Spleen (tissue), 11 donors: Measurements from ENCODE around the gene CCNA2. TPM values are rescaled to one million over a fixed set of nuclear protein-coding genes. Genes with fewer than 3 reads are reported as not detected.

Source experiments
- DNase-seq: peaks from one replicate; pipeline ENCODE4 v3.0.0-alpha.2; 2020
- H3K27ac ChIP-seq, 8 donors: fragments of 200-600 bp; sonication (generic) in 7 of 8; 1 replicate in 4 of 8; 2 replicates in 4 of 8; pipeline versions ENCODE4 v1.5.0 to v1.8.0; 2016 to 2021; ENCODE audit warnings: inconsistent platforms in 4 of 8, mild to moderate bottlenecking in 4 of 8, moderate library complexity in 1 of 8
- H3K27me3 ChIP-seq, 7 donors: fragments of 200-600 bp; sonication (generic) in 6 of 7; replicated peaks in 1 of 7; 1 replicate in 4 of 7; 2 replicates in 3 of 7; pipeline versions ENCODE4 v1.5.0 to v1.8.0; 2016 to 2021; ENCODE audit warnings: inconsistent platforms in 3 of 7, mild to moderate bottlenecking in 1 of 7
- H3K36me3 ChIP-seq, 6 donors: fragments of 200-600 bp; sonication (generic) in 5 of 6; 1 replicate in 4 of 6; 2 replicates in 2 of 6; pipeline versions ENCODE4 v1.5.0 to v1.8.0; 2016 to 2021; ENCODE audit warnings: inconsistent platforms in 2 of 6
- H3K4me1 ChIP-seq, 6 donors: fragments of 200-600 bp; sonication (generic) in 5 of 6; 1 replicate in 3 of 6; 2 replicates in 3 of 6; pipeline versions ENCODE4 v1.5.0 to v1.8.0; 2016 to 2021; ENCODE audit warnings: inconsistent platforms in 3 of 6
- H3K4me3 ChIP-seq, 8 donors: fragments of 200-600 bp; sonication (generic) in 7 of 8; 1 replicate in 4 of 8; 2 replicates in 4 of 8; pipeline versions ENCODE4 v1.5.0 to v1.8.0; 2016 to 2021; ENCODE audit warnings: inconsistent platforms in 4 of 8, mild to moderate bottlenecking in 4 of 8, moderate library complexity in 2 of 8
- H3K9me3 ChIP-seq, 8 donors: fragments of 200-600 bp; sonication (generic) in 7 of 8; 1 replicate in 4 of 8; 2 replicates in 4 of 8; pipeline versions ENCODE4 v1.5.0 to v1.8.0; 2016 to 2021; ENCODE audit warnings: inconsistent platforms in 4 of 8
- CTCF ChIP-seq, 11 experiments: fragments of 200-600 bp in 7 of 11; fragments of 450-650 bp in 4 of 11; sonication (generic) in 4 of 11; IDR thresholded peaks in 8 of 11; conservative IDR thresholded peaks in 3 of 11; 1 replicate in 7 of 11; 2 replicates in 4 of 11; pipeline versions ENCODE4 v1.4.0 to v1.8.0; 2016 to 2021; ENCODE audit warnings: antibody characterized with exemption in 11 of 11, inconsistent platforms in 4 of 11, mild to moderate bottlenecking in 1 of 11
- POLR2A ChIP-seq, 3 donors: fragments of 450-650 bp; IDR thresholded peaks; one replicate each; pipeline ENCODE4 v1.5.1; 2017; ENCODE audit warnings: antibody characterized with exemption in 3 of 3, mild to moderate bottlenecking in 1 of 3
- POLR2AphosphoS5 ChIP-seq, 3 donors: sonication (generic); formaldehyde crosslinking; IDR thresholded peaks; one replicate each; pipeline ENCODE4 v1.5.1; 2017; ENCODE audit warnings: antibody characterized with exemption in 3 of 3
- WGBS, 5 donors: extraction: QIAGEN DNeasy Blood & Tissue Kit in 3 of 5; methylation state at CpG; one replicate each; pipeline versions ENCODE4 v1.1.5 to v1.1.7; 2013 to 2018; 5-methylcytosine and 5-hydroxymethylcytosine counted together
- intact Hi-C: fragments of 100-400 bp; cut with DNase I; formaldehyde crosslinking; loops from one replicate; pipeline ENCODE4 v1.15.0; 2023; ENCODE audit warnings: low total_unique reads
- polyA plus RNA-seq, 3 donors: library from polyadenylated mRNA; stranded (reverse); fragments of 200-250 nt; gene quantifications; one replicate each; pipeline ENCODE4 v1.2.1, GENCODE V29; 2013
- total RNA-seq, 7 donors: library from RNA; depleted of rRNA in 3 of 7; stranded (reverse); fragments of >200 nt in 3 of 7; fragmentation: NEBNext Ultra II Directional in 4 of 7; extraction: Animal tissue kit (Norgen Biotek cat#: 25700) in 4 of 7; gene quantifications; one replicate each; pipeline versions ENCODE4 v1.1.0 to v1.2.1, GENCODE V29; 2016 to 2021
- donor health status: healthy with polysubstance abuse.
- donor health status: DM: no; HTN: no; CAD: no; lungs with moderate emphysema.
- donor health status: DM: no; HTN: no; CAD: no.
- donor health status: Bipolar disorder and iron deficiency.
- donor health status: healthy.
- donor health status: DM: no; HTN: no; CAD: no.
- donor health status: DM: yes; HTN: yes; CAD: no.

CCNA2 gene
- total and polyA plus RNA-seq, 10 donors = 2.1 to 10.9 (median 5.9) TPM

GRCh38 chr4:121861426-121861825 lies 37.7 kb upstream of the CCNA2 start:
- Histone ChIP-seq H3K36me3 (peaks cover 0 to 75% (median 16%) of the 10 kb centered on the region in 6 donors), H3K4me3 (no peak overlapping the region), H3K4me1 (no peaks in the 10 kb centered on the region), H3K9me3 (no peaks in the 10 kb centered on the region), H3K27ac (no peak overlapping the region), H3K27me3 (no peaks in the 10 kb centered on the region)
- whole genome bisulfite sequencing, 5 donors = 91 to 100% (median 96%) methylated on average over 2 of the region's 2 CpGs
- TF ChIP-seq POLR2A (IDR thresholded peaks at IDR 0.05) (no peak), POLR2AphosphoS5 (IDR thresholded peaks at IDR 0.05) (no peak), CTCF (IDR thresholded peaks at IDR 0.05 in 8 of 11, conservative IDR thresholded peaks at IDR 0.05 in 3 of 11) (no peak)
- DNase-seq = no peak
- intact Hi-C loops = no loop called here

GRCh38 chr4:121860121-121860520 lies 36.4 kb upstream of the CCNA2 start:
- H3K27ac ChIP-seq = no peak overlapping the region
- TF ChIP-seq POLR2AphosphoS5 (IDR thresholded peaks at IDR 0.05) = no peak
- no peak for TF ChIP-seq CTCF (IDR thresholded peaks at IDR 0.05 in 8 of 11, conservative IDR thresholded peaks at IDR 0.05 in 3 of 11)
- TF ChIP-seq POLR2A (IDR thresholded peaks at IDR 0.05) = no peak
- H3K4me3 ChIP-seq = no peak overlapping the region
- no peaks in the 10 kb centered on the region for H3K27me3 ChIP-seq
- no peak for DNase-seq
- no peaks in the 10 kb centered on the region for H3K4me1 ChIP-seq
- peaks cover 0 to 73% (median 16%) of the 10 kb centered on the region in 6 donors for H3K36me3 ChIP-seq
- no peaks in the 10 kb centered on the region for H3K9me3 ChIP-seq
- intact Hi-C loops = no loop called here

GRCh38 chr4:121851354-121851753 lies 27.7 kb upstream of the CCNA2 start:
- H3K27me3 ChIP-seq = no peaks in the 10 kb centered on the region
- DNase-seq = no peak
- intact Hi-C loops = no loop called here
- TF ChIP-seq CTCF (IDR thresholded peaks at IDR 0.05 in 8 of 11, conservative IDR thresholded peaks at IDR 0.05 in 3 of 11) = no peak
- no peak for TF ChIP-seq POLR2AphosphoS5 (IDR thresholded peaks at IDR 0.05)
- no peak for TF ChIP-seq POLR2A (IDR thresholded peaks at IDR 0.05)
- 90 to 100% (median 95%) methylated on average over 1 of the region's 1 CpG for WGBS, 5 donors
- H3K36me3 ChIP-seq = peaks cover 0 to 56% (median 16%) of the 10 kb centered on the region in 6 donors
- H3K9me3 ChIP-seq = no peaks in the 10 kb centered on the region
- no peaks in the 10 kb centered on the region for H3K4me1 ChIP-seq
- H3K27ac ChIP-seq = no peak overlapping the region
- no peak overlapping the region for H3K4me3 ChIP-seq

- H3K36me3 ChIP-seq = peaks cover 0 to 79% (median 33%) of the 10 kb centered on the region in 6 donors
- no peak overlapping the region for H3K4me3 ChIP-seq
- no peaks in the 10 kb centered on the region for H3K27me3 ChIP-seq
- no peak for DNase-seq
- H3K9me3 ChIP-seq = no peaks in the 10 kb centered on the region
- 85 to 93% (median 89%) methylated on average over 6 of the region's 6 CpGs for WGBS, 5 donors
- no peak overlapping the region for H3K27ac ChIP-seq
- no peaks in the 10 kb centered on the region for H3K4me1 ChIP-seq
- TF ChIP-seq POLR2AphosphoS5 (IDR thresholded peaks at IDR 0.05) (no peak), POLR2A (IDR thresholded peaks at IDR 0.05) (no peak), CTCF (IDR thresholded peaks at IDR 0.05 in 8 of 11, conservative IDR thresholded peaks at IDR 0.05 in 3 of 11) (no peak)
- intact Hi-C loops = no loop called here
Measured at GRCh38 chr4:121846662-121847061, 23.0 kb upstream of the CCNA2 start.
